ENCODE measurements around the gene SUCLG1.

SUCLG1 gene

GRCh38 chr2:84461310-84461709, 2.2 kb upstream of the SUCLG1 start:
- no peak for DNase-seq (ENCODE audit: low read depth)

- no peak for DNase-seq (ENCODE audit: low read depth)
These were observed 1.6 kb upstream of the SUCLG1 start for GRCh38 chr2:84460670-84461069.

- DNase-seq (ENCODE audit: low read depth): no peak
These were observed 907 bp upstream of the SUCLG1 start for GRCh38 chr2:84459944-84460429.

- DNase-seq (ENCODE audit: low read depth): no peak
These were observed 496 bp downstream of the SUCLG1 start for GRCh38 chr2:84458551-84459017.

- DNase-seq (ENCODE audit: low read depth): no peak
These were observed 1.4 kb downstream of the SUCLG1 start for GRCh38 chr2:84457686-84458085.

GRCh38 chr2:84456156-84456555, 2.9 kb downstream of the SUCLG1 start:
- no peak for DNase-seq (ENCODE audit: low read depth)

GRCh38 chr2:84454581-84454980, 4.5 kb downstream of the SUCLG1 start:
- no peak for DNase-seq (ENCODE audit: low read depth)

- DNase-seq (ENCODE audit: low read depth): no peak
These were observed 6.5 kb downstream of the SUCLG1 start for GRCh38 chr2:84452624-84453023.

GRCh38 chr2:84451579-84451978, 7.5 kb downstream of the SUCLG1 start:
- no peak for DNase-seq (ENCODE audit: low read depth)

GRCh38 chr2:84450288-84451227, 8.5 kb downstream of the SUCLG1 start:
- no peak for DNase-seq (ENCODE audit: low read depth)

- no peak for DNase-seq (ENCODE audit: low read depth)
These were observed 9.4 kb downstream of the SUCLG1 start for GRCh38 chr2:84449711-84450110.

- no peak for DNase-seq (ENCODE audit: low read depth)
These were observed 10.0 kb downstream of the SUCLG1 start for GRCh38 chr2:84449055-84449454.

- no peak for DNase-seq (ENCODE audit: low read depth)
These were observed 15.6 kb downstream of the SUCLG1 start for GRCh38 chr2:84443477-84443876.

- no peak for DNase-seq (ENCODE audit: low read depth)
These were observed 16.2 kb downstream of the SUCLG1 start for GRCh38 chr2:84442888-84443287.

GRCh38 chr2:84441505-84441904, 17.6 kb downstream of the SUCLG1 start:
- no peak for DNase-seq (ENCODE audit: low read depth)

GRCh38 chr2:84441036-84441435, 18.0 kb downstream of the SUCLG1 start:
- no peak for DNase-seq (ENCODE audit: low read depth)

- DNase-seq (ENCODE audit: low read depth): no peak
These were observed 23.6 kb downstream of the SUCLG1 start for GRCh38 chr2:84435345-84436025.

- DNase-seq (ENCODE audit: low read depth): no peak
These were observed 29.8 kb downstream of the SUCLG1 start for GRCh38 chr2:84429328-84429727.

- DNase-seq (ENCODE audit: low read depth): no peak
These were observed 31.6 kb downstream of the SUCLG1 start for GRCh38 chr2:84427235-84428138.

GRCh38 chr2:84425310-84425709, 33.8 kb downstream of the SUCLG1 start:
- DNase-seq (ENCODE audit: low read depth): no peak

- DNase-seq (ENCODE audit: low read depth): no peak
These were observed 34.9 kb downstream of the SUCLG1 start for GRCh38 chr2:84424152-84424551.

- DNase-seq (ENCODE audit: low read depth): no peak
These were observed 37.3 kb downstream of the SUCLG1 start for GRCh38 chr2:84421791-84422190.
